ENCODE data around the gene OR10H3. TPM values are rescaled to one million over a fixed set of nuclear protein-coding genes. Genes with fewer than 3 reads are reported as not detected.

OR10H3 gene
- total RNA-seq, result not detected

DNA sequence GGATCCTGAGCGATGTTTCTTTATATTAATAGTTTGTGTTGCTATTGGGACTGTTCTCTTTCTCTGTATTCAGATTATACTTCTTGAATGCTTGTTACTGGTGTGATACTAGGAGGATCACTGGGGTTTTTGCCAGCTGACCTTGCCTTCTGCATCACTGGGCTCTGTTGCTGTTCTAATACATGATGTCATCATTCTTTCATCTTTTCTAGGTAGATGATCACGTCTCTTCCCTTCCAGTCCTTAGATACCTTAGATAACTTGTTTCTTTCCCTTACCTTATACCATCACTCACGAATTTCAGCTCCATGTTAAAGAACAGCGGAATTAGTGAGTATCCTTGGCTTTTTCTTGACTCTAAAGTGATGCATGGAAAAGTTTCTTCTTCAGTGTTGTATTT is at the start of gene OR10H3:
OR10H3 (plus strand) TSS at position 264 of the 400 bp plus-strand sequence. CDS start 3,408 bp downstream, outside the sequence.
- ATAC-seq (ENCODE audit: insufficient number of reproducible peaks, low FRiP score, low read depth) (no peak), DNase-seq (ENCODE audit: low spot score) (no peak)
- Histone ChIP-seq H3K27ac (no peak within 1 kb of the TSS), H3K27me3 (replicated peaks; ENCODE audit: insufficient read depth) (no peaks in the 10 kb centered on the region), H3K4me3 (no peak within 1 kb of the TSS), H3K36me3 (no peaks in the 10 kb centered on the region), H3K9me3 (peaks cover 16% of the 10 kb centered on the region), H3K4me1 (ENCODE audit: control insufficient read depth in 1 of 2, low read depth in 2 of 2) (no peaks in the 10 kb centered on the region)
- no peak for TF ChIP-seq CTCF (IDR thresholded peaks at IDR 0.05)

GRCh38 chr19:15696654-15697194 is 41.1 kb upstream of the OR10H3 start:
- Histone ChIP-seq H3K27ac (no peak overlapping the region), H3K4me1 (ENCODE audit: control insufficient read depth in 1 of 2, low read depth in 2 of 2) (no peaks in the 10 kb centered on the region), H3K4me3 (no peak overlapping the region), H3K36me3 (no peaks in the 10 kb centered on the region), H3K9me3 (no peaks in the 10 kb centered on the region), H3K27me3 (replicated peaks; ENCODE audit: insufficient read depth) (no peaks in the 10 kb centered on the region)
- TF ChIP-seq CTCF (IDR thresholded peaks at IDR 0.05), result no peak
- no peak for DNase-seq (ENCODE audit: low spot score)
- no peak for ATAC-seq (ENCODE audit: insufficient number of reproducible peaks, low FRiP score, low read depth)

DNA sequence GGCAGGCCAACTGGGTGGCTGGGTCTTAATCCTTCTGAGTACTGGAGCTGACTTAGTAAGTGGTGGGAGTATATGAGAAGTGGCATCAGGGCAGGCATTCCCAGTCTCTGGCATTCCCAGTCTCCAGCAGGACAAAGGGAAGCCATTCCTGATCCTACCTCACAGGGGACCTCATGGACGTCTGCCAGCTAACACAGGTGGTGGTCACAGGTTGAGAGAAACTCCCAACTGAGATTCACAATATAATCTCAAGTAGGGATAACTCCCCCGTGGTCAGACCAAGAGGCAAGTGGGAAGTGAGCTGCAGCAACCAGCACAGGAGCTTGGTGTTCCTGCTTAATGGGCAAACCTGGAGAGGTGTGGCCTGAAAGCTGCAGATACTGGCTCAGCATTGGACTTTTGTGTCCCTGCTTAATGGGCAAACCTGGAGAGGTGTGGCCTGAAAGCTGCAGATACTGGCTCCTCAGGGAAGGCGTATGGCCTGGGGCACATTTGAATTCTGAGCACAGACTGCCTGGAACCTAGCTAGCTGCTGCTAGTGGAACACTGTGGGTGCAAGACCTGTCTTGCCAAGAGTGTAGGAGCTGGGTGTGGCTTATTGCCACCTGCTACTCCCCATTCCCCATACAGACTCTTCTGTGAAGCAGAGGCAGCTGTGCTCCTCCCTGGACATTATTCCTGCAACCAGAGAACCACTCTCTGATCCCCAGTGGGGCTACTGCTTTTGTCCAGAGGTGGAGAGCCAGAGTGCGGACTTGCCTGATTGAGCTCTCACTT is 35.8 kb upstream of the OR10H3 start:
- no peak for ATAC-seq (ENCODE audit: insufficient number of reproducible peaks, low FRiP score, low read depth)
- H3K4me1 ChIP-seq (ENCODE audit: control insufficient read depth in 1 of 2, low read depth in 2 of 2), result no peaks in the 10 kb centered on the region
- H3K4me3 ChIP-seq, result no peak overlapping the region
- no peak overlapping the region for H3K27ac ChIP-seq
- H3K9me3 ChIP-seq, result no peaks in the 10 kb centered on the region
- no peaks in the 10 kb centered on the region for H3K27me3 ChIP-seq (replicated peaks; ENCODE audit: insufficient read depth)
- TF ChIP-seq CTCF (IDR thresholded peaks at IDR 0.05), result no peak
- no peak for DNase-seq (ENCODE audit: low spot score)
- H3K36me3 ChIP-seq, result no peaks in the 10 kb centered on the region

DNA sequence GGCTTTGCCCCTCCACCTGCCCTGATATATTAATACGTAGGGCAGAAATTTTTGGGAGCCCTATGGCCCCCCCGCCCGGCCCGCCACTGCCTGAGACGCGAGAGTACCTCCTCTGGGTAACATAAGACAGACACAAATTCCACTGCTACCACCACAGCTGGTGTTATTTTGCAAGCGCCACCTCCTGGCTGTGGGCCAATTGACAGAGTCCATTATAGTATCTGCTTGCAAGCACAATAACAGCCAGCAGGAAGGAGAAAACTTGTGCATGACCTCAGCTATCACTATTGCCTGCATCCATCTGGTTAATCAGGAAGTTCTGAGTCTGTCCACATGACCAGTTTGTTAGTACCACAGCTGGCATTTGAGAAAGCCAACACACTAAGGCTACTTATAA is 35.3 kb upstream of the OR10H3 start:
- Histone ChIP-seq H3K9me3 (no peaks in the 10 kb centered on the region), H3K27me3 (replicated peaks; ENCODE audit: insufficient read depth) (no peaks in the 10 kb centered on the region), H3K4me3 (no peak overlapping the region), H3K4me1 (ENCODE audit: control insufficient read depth in 1 of 2, low read depth in 2 of 2) (no peaks in the 10 kb centered on the region), H3K36me3 (no peaks in the 10 kb centered on the region), H3K27ac (no peak overlapping the region)
- TF ChIP-seq CTCF (IDR thresholded peaks at IDR 0.05), result no peak
- no peak for ATAC-seq (ENCODE audit: insufficient number of reproducible peaks, low FRiP score, low read depth)
- no peak for DNase-seq (ENCODE audit: low spot score)

DNA sequence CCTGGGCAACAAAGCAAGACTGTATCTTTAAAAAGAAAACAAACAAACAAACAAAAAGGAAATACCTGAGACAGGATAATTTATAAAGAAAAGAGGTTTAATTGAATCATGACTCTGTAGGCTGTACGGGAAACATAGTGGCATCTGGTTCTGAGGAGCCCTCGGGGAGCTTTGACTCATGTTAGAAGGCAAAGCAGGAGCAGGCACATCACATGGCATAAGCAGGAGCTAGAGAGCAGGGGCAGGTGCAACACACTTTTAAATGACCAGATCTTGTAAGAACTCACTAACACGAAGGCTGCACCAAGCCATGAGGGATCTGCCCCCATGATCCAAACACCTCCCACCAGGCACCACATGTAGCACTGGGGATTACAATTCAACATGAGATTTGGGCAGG is 23.1 kb upstream of the OR10H3 start:
- H3K9me3 ChIP-seq, result no peaks in the 10 kb centered on the region
- no peak for TF ChIP-seq CTCF (IDR thresholded peaks at IDR 0.05)
- H3K4me3 ChIP-seq, result no peak overlapping the region
- H3K36me3 ChIP-seq, result no peaks in the 10 kb centered on the region
- no peak for ATAC-seq (ENCODE audit: insufficient number of reproducible peaks, low FRiP score, low read depth)
- no peak overlapping the region for H3K27ac ChIP-seq
- H3K4me1 ChIP-seq (ENCODE audit: control insufficient read depth in 1 of 2, low read depth in 2 of 2), result no peaks in the 10 kb centered on the region
- DNase-seq (ENCODE audit: low spot score), result no peak
- no peaks in the 10 kb centered on the region for H3K27me3 ChIP-seq (replicated peaks; ENCODE audit: insufficient read depth)
